Stomach smooth muscle (tissue), 2 donors: ENCODE measurements around the gene ATP8B1.
"Not testable (repeated sequence)": the region's sequence is repeated elsewhere in the genome, so short reads cannot be mapped to it uniquely, and the experiment has no call there.

Source experiments
- H3K27ac ChIP-seq: one replicate; pipeline ENCODE4 v1.7.0; 2013; ENCODE audit warnings: mild to moderate bottlenecking, low read length, inconsistent platforms
- H3K27me3 ChIP-seq, 2 donors: one replicate each; pipeline ENCODE4 v1.7.0; 2013; ENCODE audit warnings: low read length in 2 of 2; ENCODE audit not compliant: insufficient read depth in 2 of 2, control insufficient read depth in 1 of 2
- H3K36me3 ChIP-seq, 2 donors: one replicate each; pipeline ENCODE4 v1.7.0; 2013; ENCODE audit warnings: low read length in 2 of 2; ENCODE audit not compliant: control insufficient read depth in 2 of 2, insufficient read depth in 2 of 2
- H3K4me1 ChIP-seq: one replicate; pipeline ENCODE4 v1.7.0; 2013; ENCODE audit warnings: low read length; ENCODE audit not compliant: control insufficient read depth, insufficient read depth
- H3K4me3 ChIP-seq, 2 donors: one replicate each; pipeline ENCODE4 v1.7.0; 2013; ENCODE audit warnings: low read length in 2 of 2
- H3K9ac ChIP-seq, 2 donors: one replicate each; pipeline ENCODE4 v1.7.0; 2013; ENCODE audit warnings: low read length in 2 of 2, mild to moderate bottlenecking in 1 of 2
- H3K9me3 ChIP-seq, 2 donors: one replicate each; pipeline ENCODE4 v1.7.0; 2013; ENCODE audit warnings: low read length in 2 of 2; ENCODE audit not compliant: control insufficient read depth in 2 of 2
- donor health status: healthy.
- donor health status: Pancreatic carcinoma.

The ATP8B1 gene

GRCh38 chr18:57836557-57836956, 33.4 kb upstream of the ATP8B1 start:
- Histone ChIP-seq H3K27me3 (no peaks in the 10 kb centered on the region), H3K27ac (no peak overlapping the region), H3K4me1 (no peaks in the 10 kb centered on the region), H3K36me3 (no peaks in the 10 kb centered on the region), H3K9me3 (no peaks in the 10 kb centered on the region), H3K4me3 (no peak overlapping the region), H3K9ac (no peak overlapping the region)

- Histone ChIP-seq H3K27me3 (no peaks in the 10 kb centered on the region), H3K9me3 (no peaks in the 10 kb centered on the region), H3K36me3 (no peaks in the 10 kb centered on the region), H3K9ac (no peak overlapping the region), H3K27ac (no peak overlapping the region), H3K4me3 (no peak overlapping the region), H3K4me1 (no peaks in the 10 kb centered on the region)
These were observed 32.8 kb upstream of the ATP8B1 start for GRCh38 chr18:57835904-57836303.

- H3K9me3 ChIP-seq, result no peaks in the 10 kb centered on the region
These were observed 31.5 kb upstream of the ATP8B1 start for GRCh38 chr18:57834616-57835015.

GRCh38 chr18:57833441-57834101, 30.5 kb upstream of the ATP8B1 start:
- Histone ChIP-seq H3K4me1 (no peaks in the 10 kb centered on the region), H3K4me3 (no peak overlapping the region), H3K9me3 (no peaks in the 10 kb centered on the region), H3K27ac (no peak overlapping the region), H3K27me3 (no peaks in the 10 kb centered on the region), H3K36me3 (no peaks in the 10 kb centered on the region), H3K9ac (no peak overlapping the region)

More at GRCh38 chr18:57834616-57835015, 31.5 kb upstream of the ATP8B1 start:
- H3K27me3 ChIP-seq, result no peaks in the 10 kb centered on the region
- H3K9ac ChIP-seq, result no peak overlapping the region
- no peaks in the 10 kb centered on the region for H3K36me3 ChIP-seq
- no peak overlapping the region for H3K27ac ChIP-seq
- no peaks in the 10 kb centered on the region for H3K4me1 ChIP-seq
- H3K4me3 ChIP-seq, result no peak overlapping the region

- Histone ChIP-seq H3K4me1 (no peaks in the 10 kb centered on the region), H3K27ac (no peak overlapping the region), H3K9ac (no peak overlapping the region), H3K27me3 (no peaks in the 10 kb centered on the region), H3K36me3 (no peaks in the 10 kb centered on the region), H3K9me3 (no peaks in the 10 kb centered on the region), H3K4me3 (no peak overlapping the region)
These were observed 29.6 kb upstream of the ATP8B1 start for GRCh38 chr18:57832730-57833129.

GRCh38 chr18:57831597-57832377, 28.7 kb upstream of the ATP8B1 start:
- no peak overlapping the region for H3K27ac ChIP-seq
- H3K27me3 ChIP-seq, result no peaks in the 10 kb centered on the region

GRCh38 chr18:57827646-57828045, 24.5 kb upstream of the ATP8B1 start:
- H3K27me3 ChIP-seq, result no peaks in the 10 kb centered on the region
- no peaks in the 10 kb centered on the region for H3K36me3 ChIP-seq
- no peak overlapping the region for H3K4me3 ChIP-seq

More at GRCh38 chr18:57831597-57832377, 28.7 kb upstream of the ATP8B1 start:
- H3K9ac ChIP-seq, result no peak overlapping the region
- H3K4me3 ChIP-seq, result no peak overlapping the region
- H3K36me3 ChIP-seq, result no peaks in the 10 kb centered on the region
- H3K9me3 ChIP-seq, result no peaks in the 10 kb centered on the region
- no peaks in the 10 kb centered on the region for H3K4me1 ChIP-seq

GRCh38 chr18:57826252-57826651, 23.1 kb upstream of the ATP8B1 start:
- Histone ChIP-seq H3K36me3 (no peaks in the 10 kb centered on the region), H3K27ac (no peak overlapping the region), H3K4me1 (no peaks in the 10 kb centered on the region), H3K9ac (no peak overlapping the region), H3K27me3 (no peaks in the 10 kb centered on the region), H3K9me3 (no peaks in the 10 kb centered on the region), H3K4me3 (no peak overlapping the region)

More at GRCh38 chr18:57827646-57828045, 24.5 kb upstream of the ATP8B1 start:
- no peaks in the 10 kb centered on the region for H3K4me1 ChIP-seq
- H3K27ac ChIP-seq, result no peak overlapping the region
- H3K9me3 ChIP-seq, result no peaks in the 10 kb centered on the region
- H3K9ac ChIP-seq, result no peak overlapping the region

GRCh38 chr18:57820583-57820982, 17.5 kb upstream of the ATP8B1 start:
- H3K9ac ChIP-seq, H3K27me3 ChIP-seq, H3K4me3 ChIP-seq, H3K4me1 ChIP-seq, H3K27ac ChIP-seq, H3K36me3 ChIP-seq, H3K9me3 ChIP-seq: not testable (repeated sequence)

GRCh38 chr18:57819671-57820460, 16.8 kb upstream of the ATP8B1 start:
- no peak overlapping the region for H3K9ac ChIP-seq
- H3K9me3 ChIP-seq, result no peaks in the 10 kb centered on the region
- H3K27ac ChIP-seq, result no peak overlapping the region
- H3K4me3 ChIP-seq, result peak overlapping the region in 1 of 2 donors; percentile 47
- H3K27me3 ChIP-seq, result no peaks in the 10 kb centered on the region
- H3K36me3 ChIP-seq, result no peaks in the 10 kb centered on the region
- peaks cover 8% of the 10 kb centered on the region for H3K4me1 ChIP-seq
